Spleen (tissue), 11 donors: ENCODE measurements around the gene NEO1. TPM values are rescaled to one million over a fixed set of nuclear protein-coding genes. Genes with fewer than 3 reads are reported as not detected.

Experiments used
- DNase-seq: peaks from one replicate; pipeline ENCODE4 v3.0.0-alpha.2; 2020
- H3K27ac ChIP-seq, 8 donors: fragments of 200-600 bp; sonication (generic) in 7 of 8; 1 replicate in 4 of 8; 2 replicates in 4 of 8; pipeline versions ENCODE4 v1.5.0 to v1.8.0; 2016 to 2021; ENCODE audit warnings: inconsistent platforms in 4 of 8, mild to moderate bottlenecking in 4 of 8, moderate library complexity in 1 of 8
- H3K27me3 ChIP-seq, 7 donors: fragments of 200-600 bp; sonication (generic) in 6 of 7; replicated peaks in 1 of 7; 1 replicate in 4 of 7; 2 replicates in 3 of 7; pipeline versions ENCODE4 v1.5.0 to v1.8.0; 2016 to 2021; ENCODE audit warnings: inconsistent platforms in 3 of 7, mild to moderate bottlenecking in 1 of 7
- H3K36me3 ChIP-seq, 6 donors: fragments of 200-600 bp; sonication (generic) in 5 of 6; 1 replicate in 4 of 6; 2 replicates in 2 of 6; pipeline versions ENCODE4 v1.5.0 to v1.8.0; 2016 to 2021; ENCODE audit warnings: inconsistent platforms in 2 of 6
- H3K4me1 ChIP-seq, 6 donors: fragments of 200-600 bp; sonication (generic) in 5 of 6; 1 replicate in 3 of 6; 2 replicates in 3 of 6; pipeline versions ENCODE4 v1.5.0 to v1.8.0; 2016 to 2021; ENCODE audit warnings: inconsistent platforms in 3 of 6
- H3K4me3 ChIP-seq, 8 donors: fragments of 200-600 bp; sonication (generic) in 7 of 8; 1 replicate in 4 of 8; 2 replicates in 4 of 8; pipeline versions ENCODE4 v1.5.0 to v1.8.0; 2016 to 2021; ENCODE audit warnings: inconsistent platforms in 4 of 8, mild to moderate bottlenecking in 4 of 8, moderate library complexity in 2 of 8
- H3K9me3 ChIP-seq, 8 donors: fragments of 200-600 bp; sonication (generic) in 7 of 8; 1 replicate in 4 of 8; 2 replicates in 4 of 8; pipeline versions ENCODE4 v1.5.0 to v1.8.0; 2016 to 2021; ENCODE audit warnings: inconsistent platforms in 4 of 8
- POLR2A ChIP-seq, 3 donors: fragments of 450-650 bp; IDR thresholded peaks; one replicate each; pipeline ENCODE4 v1.5.1; 2017; ENCODE audit warnings: antibody characterized with exemption in 3 of 3, mild to moderate bottlenecking in 1 of 3
- POLR2AphosphoS5 ChIP-seq, 3 donors: sonication (generic); formaldehyde crosslinking; IDR thresholded peaks; one replicate each; pipeline ENCODE4 v1.5.1; 2017; ENCODE audit warnings: antibody characterized with exemption in 3 of 3
- WGBS, 5 donors: extraction: QIAGEN DNeasy Blood & Tissue Kit in 3 of 5; methylation state at CpG; one replicate each; pipeline versions ENCODE4 v1.1.5 to v1.1.7; 2013 to 2018; 5-methylcytosine and 5-hydroxymethylcytosine counted together
- intact Hi-C: fragments of 100-400 bp; cut with DNase I; formaldehyde crosslinking; loops from one replicate; pipeline ENCODE4 v1.15.0; 2023; ENCODE audit warnings: low total_unique reads
- polyA plus RNA-seq, 3 donors: library from polyadenylated mRNA; stranded (reverse); fragments of 200-250 nt; gene quantifications; one replicate each; pipeline ENCODE4 v1.2.1, GENCODE V29; 2013
- total RNA-seq, 7 donors: library from RNA; depleted of rRNA in 3 of 7; stranded (reverse); fragments of >200 nt in 3 of 7; fragmentation: NEBNext Ultra II Directional in 4 of 7; extraction: Animal tissue kit (Norgen Biotek cat#: 25700) in 4 of 7; gene quantifications; one replicate each; pipeline versions ENCODE4 v1.1.0 to v1.2.1, GENCODE V29; 2016 to 2021
- TF ChIP-seq, protein P1 (sequence below), 11 experiments: fragments of 200-600 bp in 7 of 11; fragments of 450-650 bp in 4 of 11; sonication (generic) in 4 of 11; IDR thresholded peaks in 8 of 11; conservative IDR thresholded peaks in 3 of 11; 1 replicate in 7 of 11; 2 replicates in 4 of 11; pipeline versions ENCODE4 v1.4.0 to v1.8.0; 2016 to 2021; ENCODE audit warnings: antibody characterized with exemption in 11 of 11, inconsistent platforms in 4 of 11, mild to moderate bottlenecking in 1 of 11
- donor health status: healthy with polysubstance abuse.
- donor health status: DM: no; HTN: no; CAD: no; lungs with moderate emphysema.
- donor health status: DM: no; HTN: no; CAD: no.
- donor health status: Bipolar disorder and iron deficiency.
- donor health status: healthy.
- donor health status: DM: no; HTN: no; CAD: no.
- donor health status: DM: yes; HTN: yes; CAD: no.

NEO1 gene
- total and polyA plus RNA-seq, 10 donors: 1.4 to 14.3 (median 10.5) TPM

GRCh38 chr15:73116164-73116563 lies 63.9 kb downstream of the NEO1 start:
- no peaks in the 10 kb centered on the region for H3K36me3 ChIP-seq
- H3K9me3 ChIP-seq: no peaks in the 10 kb centered on the region
- 90 to 97% (median 93%) methylated on average over 2 of the region's 2 CpGs for WGBS, 5 donors
- intact Hi-C loops: no loop called here
- H3K4me1 ChIP-seq: no peaks in the 10 kb centered on the region
- no peak overlapping the region for H3K27ac ChIP-seq
- DNase-seq: no peak
- no peak for TF ChIP-seq POLR2A (IDR thresholded peaks at IDR 0.05)
- TF ChIP-seq, protein P1, sequence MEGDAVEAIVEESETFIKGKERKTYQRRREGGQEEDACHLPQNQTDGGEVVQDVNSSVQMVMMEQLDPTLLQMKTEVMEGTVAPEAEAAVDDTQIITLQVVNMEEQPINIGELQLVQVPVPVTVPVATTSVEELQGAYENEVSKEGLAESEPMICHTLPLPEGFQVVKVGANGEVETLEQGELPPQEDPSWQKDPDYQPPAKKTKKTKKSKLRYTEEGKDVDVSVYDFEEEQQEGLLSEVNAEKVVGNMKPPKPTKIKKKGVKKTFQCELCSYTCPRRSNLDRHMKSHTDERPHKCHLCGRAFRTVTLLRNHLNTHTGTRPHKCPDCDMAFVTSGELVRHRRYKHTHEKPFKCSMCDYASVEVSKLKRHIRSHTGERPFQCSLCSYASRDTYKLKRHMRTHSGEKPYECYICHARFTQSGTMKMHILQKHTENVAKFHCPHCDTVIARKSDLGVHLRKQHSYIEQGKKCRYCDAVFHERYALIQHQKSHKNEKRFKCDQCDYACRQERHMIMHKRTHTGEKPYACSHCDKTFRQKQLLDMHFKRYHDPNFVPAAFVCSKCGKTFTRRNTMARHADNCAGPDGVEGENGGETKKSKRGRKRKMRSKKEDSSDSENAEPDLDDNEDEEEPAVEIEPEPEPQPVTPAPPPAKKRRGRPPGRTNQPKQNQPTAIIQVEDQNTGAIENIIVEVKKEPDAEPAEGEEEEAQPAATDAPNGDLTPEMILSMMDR (IDR thresholded peaks at IDR 0.05 in 8 of 11, conservative IDR thresholded peaks at IDR 0.05 in 3 of 11): no peak
- TF ChIP-seq POLR2AphosphoS5 (IDR thresholded peaks at IDR 0.05): no peak
- peaks cover 0 to 12% (median 0%) of the 10 kb centered on the region in 7 donors for H3K27me3 ChIP-seq
- H3K4me3 ChIP-seq: no peak overlapping the region

GRCh38 chr15:73118055-73118454 lies 65.8 kb downstream of the NEO1 start:
- TF ChIP-seq, protein P1 (IDR thresholded peaks at IDR 0.05 in 8 of 11, conservative IDR thresholded peaks at IDR 0.05 in 3 of 11): no peak
- TF ChIP-seq POLR2A (IDR thresholded peaks at IDR 0.05): no peak
- TF ChIP-seq POLR2AphosphoS5 (IDR thresholded peaks at IDR 0.05): no peak
- H3K27me3 ChIP-seq: peaks cover 0 to 12% (median 0%) of the 10 kb centered on the region in 7 donors
- WGBS, 5 donors: 76 to 88% (median 81%) methylated on average over 3 of the region's 3 CpGs
- H3K27ac ChIP-seq: no peak overlapping the region
- no peak for DNase-seq
- intact Hi-C loops: no loop called here
- no peak overlapping the region for H3K4me3 ChIP-seq
- H3K36me3 ChIP-seq: peaks cover 0 to 4% (median 0%) of the 10 kb centered on the region in 6 donors
- H3K4me1 ChIP-seq: no peaks in the 10 kb centered on the region
- H3K9me3 ChIP-seq: no peaks in the 10 kb centered on the region

DNA sequence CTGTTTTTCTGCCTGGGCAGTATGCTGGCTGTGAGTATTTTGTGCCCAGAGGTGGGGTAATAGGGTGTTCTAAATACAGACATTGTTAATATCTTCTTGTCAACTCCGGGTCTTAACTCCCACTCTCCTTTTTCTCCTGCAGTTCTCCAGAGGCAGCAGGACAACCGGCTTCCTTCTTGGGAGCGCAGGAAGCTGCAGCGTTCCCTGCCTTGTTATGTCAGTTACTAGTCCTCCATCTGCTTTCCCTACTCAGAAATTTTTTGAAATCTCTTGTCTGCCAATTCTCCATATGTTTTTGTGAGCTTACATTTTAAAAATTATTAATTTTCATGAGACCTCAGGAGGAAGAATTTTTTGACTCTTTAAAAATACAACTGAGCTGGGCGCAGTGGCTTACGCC lies 67.2 kb downstream of the NEO1 start:
- DNase-seq: no peak
- intact Hi-C loops: no loop called here
- peaks cover 0 to 20% (median 0%) of the 10 kb centered on the region in 7 donors for H3K27me3 ChIP-seq
- WGBS, 5 donors: 84 to 91% (median 87%) methylated on average over 6 of the region's 6 CpGs
- no peaks in the 10 kb centered on the region for H3K4me1 ChIP-seq
- no peaks in the 10 kb centered on the region for H3K9me3 ChIP-seq
- H3K36me3 ChIP-seq: peaks cover 0 to 4% (median 0%) of the 10 kb centered on the region in 6 donors
- TF ChIP-seq, protein P1 (IDR thresholded peaks at IDR 0.05 in 8 of 11, conservative IDR thresholded peaks at IDR 0.05 in 3 of 11): no peak
- TF ChIP-seq POLR2AphosphoS5 (IDR thresholded peaks at IDR 0.05): no peak
- TF ChIP-seq POLR2A (IDR thresholded peaks at IDR 0.05): no peak
- H3K27ac ChIP-seq: no peak overlapping the region
- H3K4me3 ChIP-seq: no peak overlapping the region

DNA sequence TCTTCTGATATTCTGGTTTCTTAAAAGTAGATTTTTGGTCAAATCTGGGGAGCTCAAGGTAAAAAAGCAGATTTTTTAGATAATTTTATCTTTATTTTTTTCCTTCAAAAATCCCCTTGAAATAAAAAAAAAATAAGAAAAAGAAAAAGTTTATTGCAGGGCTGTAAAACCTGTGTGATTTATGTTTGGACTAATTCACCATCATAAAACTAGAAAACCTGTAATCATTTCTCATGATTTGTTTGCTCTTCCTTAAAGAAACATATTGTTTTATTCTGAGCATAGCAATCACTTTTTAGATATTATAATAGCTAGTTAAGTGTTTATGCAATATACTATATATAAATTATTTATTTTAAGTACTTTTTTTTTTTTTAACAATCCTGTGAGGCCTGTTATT lies 68.0 kb downstream of the NEO1 start:
- H3K36me3 ChIP-seq: peaks cover 0 to 4% (median 0%) of the 10 kb centered on the region in 6 donors
- DNase-seq: no peak
- no peaks in the 10 kb centered on the region for H3K9me3 ChIP-seq
- no peak overlapping the region for H3K27ac ChIP-seq
- no peaks in the 10 kb centered on the region for H3K4me1 ChIP-seq
- H3K4me3 ChIP-seq: no peak overlapping the region
- intact Hi-C loops: no loop called here
- TF ChIP-seq POLR2A (IDR thresholded peaks at IDR 0.05) (no peak), POLR2AphosphoS5 (IDR thresholded peaks at IDR 0.05) (no peak)
- TF ChIP-seq, protein P1 (IDR thresholded peaks at IDR 0.05 in 8 of 11, conservative IDR thresholded peaks at IDR 0.05 in 3 of 11): no peak
- H3K27me3 ChIP-seq: peaks cover 0 to 16% (median 0%) of the 10 kb centered on the region in 7 donors
